Mesenteric fat pad (tissue), 1 donor: ENCODE results near the gene MRPL36. TPM values are rescaled to one million over a fixed set of nuclear protein-coding genes. Genes with fewer than 3 reads are reported as not detected.

Experiments
- DNase-seq: peaks from one replicate; pipeline ENCODE4 v3.0.0-alpha.2; 2020; ENCODE audit warnings: low spot score
- total RNA-seq: library from RNA; stranded (reverse); fragmentation: NEBNext Ultra II Directional; extraction: Animal tissue kit (Norgen Biotek cat#: 25700); gene quantifications from one replicate; pipeline ENCODE4 v1.2.1, GENCODE V29; 2021
- donor health status: DM: yes; HTN: yes; CAD: no.

MRPL36 gene
- total RNA-seq, 1 donor from 2014 or later: 50.4 TPM

DNA sequence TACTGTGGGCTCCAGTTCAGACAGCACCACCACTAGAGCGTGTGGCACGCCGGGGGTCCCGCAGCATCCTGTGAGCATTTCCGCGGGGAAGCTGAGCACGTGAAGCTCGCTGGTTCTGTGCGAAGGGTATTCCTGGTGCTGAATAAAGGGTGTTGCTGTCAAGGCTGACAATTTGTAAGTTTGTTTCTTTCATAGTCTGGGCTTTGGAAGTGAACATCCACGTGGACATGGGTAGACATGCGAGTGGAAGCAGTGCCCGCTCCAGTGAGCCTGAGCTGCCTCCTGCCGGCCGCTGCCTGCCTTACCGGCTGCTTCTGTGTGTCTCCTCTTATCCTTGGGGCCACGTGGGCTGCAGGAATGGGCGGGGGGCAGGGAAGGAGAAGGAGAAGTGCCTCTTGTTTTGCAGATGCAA is 16.2 kb upstream of the MRPL36 start:
- DNase-seq: peak; percentile 53

DNA sequence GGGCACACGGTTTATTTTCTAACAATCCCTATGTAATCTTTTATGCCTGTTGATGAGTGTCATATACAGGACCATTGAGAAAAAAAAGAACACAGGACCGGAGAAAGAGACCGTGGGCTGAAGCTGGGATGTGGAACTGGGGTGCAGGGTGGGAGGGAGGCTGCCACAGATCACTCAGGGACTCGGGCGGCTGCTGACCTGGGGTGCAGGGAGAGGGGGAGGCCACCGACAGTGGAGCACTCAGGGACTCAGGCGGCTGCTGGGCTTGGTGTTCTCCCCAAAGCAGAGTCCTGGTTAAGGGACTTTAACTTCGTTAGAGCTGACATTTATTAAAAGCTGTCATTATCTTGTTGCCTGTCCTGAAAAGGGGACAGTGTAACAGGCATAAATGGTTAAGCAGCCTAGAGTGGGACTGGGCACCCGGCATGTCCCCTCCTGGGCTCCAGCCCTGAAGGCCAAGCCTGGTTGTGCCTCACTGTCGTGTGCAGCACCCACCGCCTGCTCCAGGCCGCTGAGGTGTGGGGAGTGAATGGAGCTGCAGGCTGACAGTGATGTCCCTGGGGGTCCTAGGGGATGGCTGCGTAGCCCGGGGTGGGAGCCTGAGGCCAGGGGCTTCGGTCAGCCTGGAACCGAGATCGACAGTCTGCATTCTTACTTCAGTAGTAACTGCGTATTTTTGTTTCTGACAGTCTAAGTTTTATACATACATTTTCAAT is 15.6 kb upstream of the MRPL36 start:
- peak; percentile 57 for DNase-seq

DNA sequence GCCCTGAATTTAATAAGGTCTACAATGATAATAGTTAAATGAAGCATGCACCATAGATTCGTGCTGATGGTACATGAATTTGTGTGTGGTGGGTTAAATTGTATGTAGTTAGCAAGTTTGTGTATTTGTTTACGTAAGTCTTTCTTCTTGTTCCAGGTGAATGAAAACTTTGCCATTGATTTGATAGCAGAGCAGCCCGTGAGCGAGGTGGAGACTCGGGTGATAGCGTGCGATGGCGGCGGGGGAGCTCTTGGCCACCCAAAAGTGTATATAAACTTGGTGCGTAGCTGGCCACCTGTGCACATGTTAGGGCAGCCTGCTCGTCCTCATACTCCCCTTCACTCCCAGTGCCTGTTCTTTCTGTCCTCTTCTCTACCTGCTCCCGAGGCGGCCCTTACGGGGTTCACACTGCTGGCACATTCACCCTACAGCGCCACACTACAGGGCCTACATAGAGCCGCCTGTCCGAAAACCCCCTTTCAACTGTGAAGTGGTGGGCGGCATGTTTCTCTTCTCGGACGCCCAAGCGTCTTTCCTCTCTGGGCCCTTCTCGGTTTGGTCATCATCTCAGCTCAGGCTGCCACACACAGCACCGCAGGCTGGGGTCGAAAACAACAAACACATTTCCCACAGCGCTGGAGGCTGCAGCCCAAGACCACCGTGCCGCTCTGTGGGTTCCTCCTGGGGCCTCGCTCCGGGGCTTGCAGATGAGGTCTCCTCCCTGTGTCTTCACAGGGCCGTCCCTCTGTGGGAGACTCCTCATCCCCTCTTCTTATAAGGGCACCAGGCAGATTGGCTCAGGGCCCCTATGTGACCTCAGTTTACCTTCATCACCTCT is 14.8 kb upstream of the MRPL36 start:
- DNase-seq: peak; percentile 83

DNA sequence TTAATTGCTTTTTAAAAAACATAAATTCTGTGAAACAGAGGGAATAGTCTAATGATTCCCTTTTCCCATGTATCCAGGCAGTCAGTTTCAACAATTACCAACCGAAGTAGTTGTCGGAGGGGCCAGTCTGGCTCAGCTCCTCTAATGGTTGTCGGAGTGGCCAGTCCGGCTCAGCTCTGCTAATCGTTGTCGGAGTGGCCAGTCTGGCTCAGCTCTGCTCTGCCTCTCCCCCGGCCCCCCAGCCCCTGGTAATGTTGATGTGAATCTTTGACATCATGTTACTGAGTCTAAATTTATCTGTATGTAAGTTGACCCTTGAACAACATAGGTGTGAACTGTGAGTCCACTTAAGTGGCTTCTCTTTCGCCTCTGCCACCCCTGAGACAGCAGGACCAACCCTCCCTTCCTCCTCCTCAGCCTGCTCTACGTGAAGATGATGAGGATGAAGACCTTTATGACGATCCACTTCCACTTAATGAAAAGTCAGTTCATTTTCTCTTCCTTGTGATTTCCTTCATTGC is 11.0 kb upstream of the MRPL36 start:
- peak; percentile 60 for DNase-seq

DNA sequence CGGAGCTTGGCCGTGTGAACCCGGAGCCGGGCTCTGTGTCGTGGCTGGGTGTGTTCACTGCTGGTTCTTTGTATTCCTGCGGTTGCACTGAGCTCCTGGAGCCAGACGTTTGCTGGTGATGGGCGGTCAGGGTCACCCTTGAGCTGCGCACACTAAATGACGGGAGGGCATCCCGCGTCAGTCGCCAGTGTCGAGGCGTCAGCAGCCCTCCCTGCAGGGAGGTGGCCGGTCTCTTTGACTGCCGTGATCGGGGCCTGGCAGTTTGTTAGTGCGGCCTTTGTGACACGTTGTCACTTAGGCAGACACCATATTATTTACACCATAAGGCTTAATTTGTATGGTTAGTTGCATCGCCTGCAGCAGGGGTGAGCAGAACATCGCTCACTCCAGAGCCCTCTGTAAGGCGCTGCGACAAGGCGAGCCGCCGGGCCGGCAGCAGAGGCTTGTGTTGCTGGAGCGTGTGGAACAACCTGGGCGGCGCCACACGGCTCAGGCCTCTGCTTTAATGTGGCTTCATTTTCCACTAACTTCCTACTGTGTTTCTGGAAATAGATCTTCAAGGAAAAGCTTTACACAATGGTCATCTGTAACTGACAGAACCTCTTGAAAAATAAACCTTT is 9.9 kb upstream of the MRPL36 start:
- peak; percentile 74 for DNase-seq

DNA sequence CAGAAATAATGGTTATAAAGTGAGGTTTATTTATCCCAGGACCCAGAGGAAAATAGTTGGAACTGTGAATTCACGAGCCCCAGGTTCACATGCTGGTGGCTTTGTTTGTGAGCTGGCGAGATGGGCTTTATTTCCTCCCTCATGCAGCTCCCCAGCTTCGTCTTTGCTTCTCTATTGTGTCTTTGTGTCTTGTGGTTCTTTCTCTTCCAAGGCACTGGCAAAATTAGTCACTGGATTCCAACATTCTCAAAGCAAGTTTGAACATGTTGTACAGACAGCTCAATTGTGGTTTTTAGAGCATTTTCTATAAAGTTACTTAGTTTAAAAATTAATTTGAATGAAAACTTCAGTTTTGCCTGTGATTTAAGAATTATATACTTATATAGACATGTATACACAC is 8.8 kb upstream of the MRPL36 start:
- DNase-seq: no peak

DNA sequence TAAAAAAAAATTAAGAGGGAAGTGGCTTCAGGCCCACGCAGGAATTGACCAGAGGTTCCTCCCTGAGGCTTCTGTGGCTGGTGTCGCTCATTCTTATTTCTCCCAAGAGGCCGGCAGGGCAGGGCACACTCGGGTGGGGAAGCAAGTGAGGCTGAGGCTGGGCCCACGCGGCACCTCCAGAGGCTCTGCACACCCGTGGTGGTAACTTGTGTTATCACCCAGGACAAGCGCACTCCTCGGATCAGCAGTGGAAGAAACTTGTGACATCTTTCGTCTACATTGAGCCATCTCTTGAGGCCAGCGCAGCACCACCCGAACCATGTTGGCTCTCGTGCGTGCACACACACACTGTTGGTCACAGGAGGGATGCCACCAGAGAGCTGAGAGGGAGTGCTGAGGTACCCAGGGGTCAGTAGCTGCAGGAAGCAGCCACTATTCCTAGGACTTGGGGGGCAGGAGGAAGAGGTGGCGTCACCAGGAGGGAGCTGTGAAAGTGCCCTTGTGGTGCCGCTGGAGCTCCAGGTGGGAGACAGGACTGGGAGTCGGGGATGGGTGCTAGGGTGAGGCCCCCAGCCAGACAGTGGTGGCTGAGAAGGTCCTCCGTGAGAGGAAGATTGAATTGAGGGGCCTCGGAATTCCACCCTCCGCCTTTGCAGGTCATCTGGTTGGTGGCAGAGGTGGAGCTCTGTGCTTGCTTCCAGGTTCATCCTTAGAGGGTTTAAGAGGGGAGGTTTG is 8.0 kb upstream of the MRPL36 start:
- peak; percentile 83 for DNase-seq

DNA sequence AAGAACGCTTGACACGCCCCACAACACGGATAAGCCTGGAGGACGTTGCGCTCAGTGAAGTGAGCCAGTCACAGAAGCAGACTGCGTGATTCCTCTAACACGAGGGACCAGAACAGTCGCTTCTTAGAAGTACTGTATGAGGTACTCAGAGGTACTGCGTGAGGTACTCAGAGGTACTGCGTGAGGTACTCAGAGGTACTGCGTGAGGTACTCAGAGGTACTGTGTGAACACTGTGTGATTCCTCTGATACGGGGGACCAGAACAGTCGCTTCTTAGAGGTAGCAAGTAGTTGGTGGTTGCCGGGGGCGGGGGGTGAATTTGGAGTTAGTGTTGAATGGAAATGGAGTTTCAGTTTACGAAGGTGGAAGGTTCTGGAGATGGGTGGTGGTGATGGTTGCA is 7.3 kb upstream of the MRPL36 start:
- DNase-seq: peak; percentile 33

DNA sequence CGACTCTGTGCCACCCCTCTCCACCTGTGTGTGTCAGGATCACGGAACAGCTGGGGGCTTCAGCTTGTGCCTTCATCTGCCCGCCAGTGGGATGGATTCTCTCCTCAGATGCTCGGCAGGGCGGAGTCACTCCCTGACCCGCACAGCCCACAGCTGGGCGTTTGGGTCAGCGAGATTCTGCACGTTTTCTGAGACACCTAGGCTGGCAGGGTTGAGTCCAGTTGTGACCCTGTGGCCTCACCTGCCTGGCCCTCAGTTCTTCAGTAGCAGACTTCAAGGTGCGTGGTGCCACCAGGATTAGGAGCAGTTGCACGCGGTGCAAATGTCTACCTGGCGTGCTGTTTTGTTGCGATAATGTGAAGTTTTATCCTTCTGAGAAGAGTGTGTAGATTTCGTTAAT is 6.6 kb upstream of the MRPL36 start:
- DNase-seq: peak; percentile 74

DNA sequence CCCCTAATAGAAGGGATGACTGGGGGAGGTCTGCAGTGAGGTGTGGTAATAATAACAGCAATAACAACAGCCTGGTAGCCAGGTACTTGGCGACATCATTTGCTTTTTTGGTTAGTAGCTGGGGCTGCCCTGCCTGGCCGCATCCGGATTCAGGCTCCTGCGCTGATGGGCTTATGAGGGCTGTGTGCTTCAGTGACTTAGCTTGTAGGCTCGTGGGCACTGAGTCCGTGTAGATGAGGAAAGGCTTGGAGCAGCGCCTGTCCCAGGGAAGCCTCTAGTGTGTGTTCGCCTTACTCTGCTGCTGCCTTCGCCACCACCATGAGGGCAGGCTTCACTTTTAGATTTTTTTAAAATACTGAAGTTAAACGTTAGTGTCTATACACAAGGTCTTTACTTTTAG is 6.1 kb upstream of the MRPL36 start:
- DNase-seq: peak; percentile 35

DNA sequence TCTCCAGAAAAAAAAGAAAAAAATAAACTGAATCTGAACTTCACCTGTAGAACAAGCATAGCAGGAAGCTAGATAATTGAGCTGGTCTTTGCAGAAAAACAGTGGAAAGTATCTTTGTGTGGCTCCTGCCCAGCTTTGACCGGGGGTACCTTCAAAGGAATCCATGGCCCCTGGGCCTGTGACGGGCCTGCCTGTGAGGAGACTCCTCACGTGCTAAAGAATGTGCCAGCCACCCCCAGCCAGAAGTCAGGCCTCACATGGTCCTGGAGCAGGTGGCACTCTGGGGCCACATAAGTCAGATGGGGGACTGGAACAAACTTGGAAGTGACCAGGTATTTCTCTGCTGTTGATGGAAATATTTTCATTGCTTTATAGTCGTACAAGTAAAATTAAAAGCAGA is 5.7 kb upstream of the MRPL36 start:
- peak; percentile 71 for DNase-seq

DNA sequence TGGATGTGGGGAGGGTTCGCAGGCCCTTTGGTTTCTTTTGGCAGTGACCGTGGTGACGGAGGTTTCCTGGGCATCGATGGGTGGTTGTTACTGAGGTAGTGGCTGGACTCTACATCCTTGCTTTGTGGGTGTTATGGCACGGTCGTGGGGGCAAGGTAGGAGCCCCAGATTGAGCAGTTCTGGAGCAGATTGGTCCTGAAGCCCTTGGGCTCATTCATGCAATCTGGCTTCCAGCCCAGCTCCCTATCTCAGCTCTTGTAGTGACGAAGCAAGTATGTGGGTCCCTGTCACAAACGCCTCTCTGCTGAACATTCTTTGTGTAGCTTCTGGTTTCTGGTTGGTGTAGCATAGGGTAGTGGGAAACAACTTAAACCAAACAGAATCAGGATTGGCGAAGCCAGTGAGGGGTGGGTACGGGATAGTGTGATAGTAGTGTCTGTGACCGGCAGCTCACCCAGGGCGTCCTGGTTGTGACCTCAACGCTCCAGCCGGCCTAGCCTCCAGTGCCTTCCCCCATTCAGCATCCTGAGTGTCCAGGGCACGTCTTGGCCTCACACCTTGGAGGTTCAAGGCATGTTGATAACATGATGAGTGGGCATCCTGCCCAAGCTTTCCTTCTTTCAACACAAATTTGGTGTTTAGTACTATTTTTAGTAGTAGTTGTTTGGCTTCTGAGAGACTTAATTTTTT is 4.5 kb upstream of the MRPL36 start:
- peak; percentile 72 for DNase-seq

DNA sequence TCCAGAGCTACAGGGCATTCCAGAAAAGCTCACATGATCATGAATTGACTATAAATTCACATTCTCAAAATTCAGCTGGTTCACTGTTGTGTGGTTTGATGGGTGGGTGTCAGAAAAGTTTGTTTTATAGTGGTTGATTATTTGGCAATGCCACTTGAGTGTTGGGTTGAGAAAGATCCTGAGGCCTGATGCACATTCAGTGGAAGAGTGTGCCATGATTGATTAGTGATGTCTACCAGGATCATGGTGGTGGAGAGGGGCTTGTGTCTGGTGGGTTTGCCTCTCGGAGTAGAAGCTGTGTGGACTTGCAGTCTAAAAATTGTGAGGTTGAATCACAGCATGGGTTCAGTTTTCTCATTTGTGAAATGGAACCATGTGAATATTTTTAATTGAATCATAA is 3.6 kb upstream of the MRPL36 start:
- no peak for DNase-seq

DNA sequence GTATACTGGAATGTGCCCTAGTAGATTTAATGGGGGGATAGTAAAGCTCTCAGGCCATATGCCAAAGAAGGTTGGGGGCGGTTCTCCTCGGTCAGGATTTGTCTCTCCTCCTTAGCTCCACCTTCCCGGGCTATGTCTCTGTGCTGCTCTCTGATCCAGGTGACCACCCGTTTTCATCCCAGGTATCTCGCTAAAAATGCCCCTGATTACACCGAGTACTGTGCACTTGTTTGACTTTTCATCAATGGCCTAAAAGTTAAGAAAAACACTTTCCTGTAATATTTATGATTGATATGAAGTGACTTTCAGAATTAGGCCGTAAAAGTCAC is 2.3 kb upstream of the MRPL36 start:
- no peak for DNase-seq

DNA sequence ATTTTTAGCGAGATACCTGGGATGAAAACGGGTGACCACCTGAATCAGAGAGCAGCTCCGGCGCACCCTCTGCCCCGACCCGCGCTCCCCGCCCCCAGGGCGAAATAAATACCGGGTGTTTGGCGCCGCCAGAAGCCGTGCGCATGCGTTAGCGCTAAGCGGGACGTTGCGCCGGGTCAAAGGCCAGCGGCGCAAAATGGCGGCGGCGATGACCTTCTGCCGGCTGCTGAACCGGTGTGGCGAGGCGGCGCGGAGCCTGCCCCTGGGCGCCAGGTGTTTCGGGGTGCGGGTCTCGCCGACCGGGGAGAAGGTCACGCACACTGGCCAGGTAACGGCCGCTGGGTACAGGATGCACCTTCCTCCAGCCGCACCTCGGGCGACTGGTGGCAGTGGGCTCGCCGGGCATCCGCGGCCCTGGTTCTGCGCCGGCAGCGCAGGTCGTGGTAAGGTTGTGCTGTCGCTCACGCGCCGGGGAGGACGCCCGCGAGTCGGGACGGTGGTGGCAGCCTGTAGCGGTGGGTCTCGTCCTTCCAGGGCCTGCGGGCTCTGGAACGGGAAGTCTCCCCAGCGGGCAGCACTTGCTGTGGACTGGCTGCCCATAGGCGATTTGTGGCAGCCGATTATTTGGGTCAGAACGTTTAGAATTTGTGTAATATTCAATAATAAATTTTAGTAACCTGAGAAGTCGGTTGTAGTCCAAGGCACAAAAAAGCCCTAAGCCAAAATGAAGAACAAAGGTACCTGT is 1.8 kb upstream of the MRPL36 start, which contains the start of gene NDUFS6:
Gene NDUFS6, plus strand, starts transcription at position 186 of the 745 bp plus-strand sequence. Its CDS starts 11 bp downstream, at position 197.
- peak; percentile 95 for DNase-seq

DNA sequence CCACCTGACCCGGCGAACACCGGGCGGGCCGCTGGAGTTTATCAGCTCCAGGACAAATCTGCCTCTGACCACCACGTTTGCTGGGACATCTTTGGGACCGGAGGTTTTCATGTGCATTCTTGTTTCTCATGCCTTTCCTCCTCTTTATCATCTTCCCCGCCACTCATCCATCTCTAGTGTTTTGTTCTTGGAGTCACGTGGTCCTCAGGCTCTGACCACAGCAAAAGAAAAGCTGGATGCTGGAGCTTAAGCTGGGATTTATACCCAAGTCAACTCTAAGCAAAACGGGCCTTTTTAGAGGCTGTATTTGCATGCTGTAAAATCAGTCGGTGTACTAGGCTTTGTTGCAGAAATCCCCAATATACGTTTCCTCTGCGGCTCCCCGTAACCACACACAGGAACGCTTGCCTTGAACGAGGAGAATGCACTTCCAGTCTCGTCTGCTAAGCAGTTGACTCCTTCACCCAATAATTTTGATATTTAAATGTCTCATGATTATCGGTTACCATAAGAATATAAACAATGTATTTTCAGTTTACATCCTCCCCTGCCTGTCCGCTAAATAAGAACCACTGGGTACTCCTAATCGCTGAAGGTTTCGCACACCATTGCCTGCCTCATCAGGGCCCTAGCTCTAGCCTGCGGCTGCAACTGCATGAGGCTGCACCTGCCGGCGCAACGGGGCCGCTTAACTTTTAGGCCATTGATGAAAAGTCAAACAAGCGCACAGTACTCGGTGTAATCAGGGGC is 1.0 kb upstream of the MRPL36 start:
- DNase-seq: peak; percentile 67

DNA sequence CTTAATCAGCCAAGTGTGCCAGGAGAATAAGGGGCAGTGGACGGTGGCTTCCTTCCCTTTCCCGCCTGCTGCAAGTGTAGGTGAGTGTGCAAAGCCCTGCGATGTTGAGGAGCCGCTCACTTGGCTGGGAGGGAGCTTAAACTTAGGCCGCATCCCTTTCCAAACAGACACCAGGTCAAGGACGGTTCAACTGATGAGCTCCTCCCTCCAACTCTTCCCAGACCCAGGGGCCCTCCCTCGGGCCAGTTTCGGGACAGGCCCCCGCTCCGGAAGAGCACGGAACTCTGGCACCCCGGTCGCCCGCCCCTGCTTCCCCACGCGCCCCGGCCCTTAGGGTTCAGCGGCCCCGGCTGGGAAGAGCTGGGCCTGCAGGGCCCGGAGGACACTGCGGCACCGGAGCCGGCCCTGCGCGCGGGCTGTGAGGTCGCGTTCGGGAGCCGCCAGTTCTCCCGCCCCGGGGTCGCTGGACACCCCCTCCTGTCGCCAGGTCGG is 481 bp downstream of the MRPL36 start:
- DNase-seq: no peak

DNA sequence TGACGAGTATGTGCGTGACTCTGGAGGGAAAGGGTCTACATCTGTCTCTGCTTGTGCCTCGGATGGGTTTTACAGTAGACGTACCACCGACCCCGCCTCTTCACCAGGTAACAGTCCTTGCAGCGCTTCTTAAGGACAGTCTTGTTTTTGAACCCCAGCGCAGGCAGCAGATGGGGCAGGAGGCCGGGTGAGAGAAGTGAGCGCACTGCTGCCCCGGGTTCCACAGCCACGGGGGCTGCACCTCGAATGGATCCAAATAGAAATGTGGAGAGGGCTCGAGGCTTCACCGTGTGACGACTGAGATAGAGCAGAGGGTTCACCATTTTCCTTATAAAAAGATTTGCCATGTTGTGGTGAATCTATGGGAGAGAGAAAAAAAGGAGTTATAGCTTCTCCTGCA is 1.0 kb downstream of the MRPL36 start:
- DNase-seq: peak; percentile 64

DNA sequence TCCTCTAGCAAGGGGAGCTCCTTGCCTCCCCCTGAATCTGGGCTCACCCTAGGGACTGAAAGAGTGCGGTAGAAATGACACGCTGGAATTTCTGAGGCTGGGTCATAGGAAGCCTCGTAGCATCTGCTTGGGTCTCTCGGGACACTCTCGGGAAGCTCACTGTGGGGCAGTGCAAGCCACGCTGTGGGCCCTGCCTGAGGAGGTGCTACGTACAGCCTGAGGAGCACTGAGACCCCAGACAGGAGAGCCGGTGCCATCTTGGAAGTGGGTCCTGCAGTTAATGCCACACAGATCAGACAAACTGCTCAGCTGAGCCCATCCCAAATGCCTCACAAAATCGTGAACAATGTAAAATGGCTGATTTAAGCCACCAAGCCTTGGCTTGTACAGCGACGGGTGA is 1.8 kb downstream of the MRPL36 start:
- DNase-seq: peak; percentile 55
